ENCODE data around the gene FGFR4. TPM values are rescaled to one million over a fixed set of nuclear protein-coding genes. Genes with fewer than 3 reads are reported as not detected.

Gene FGFR4
- total RNA-seq, 4 donors from 2014 or later: 1.1 TPM; not detected in 2

GRCh38 chr5:177105691-177106476 is 19.2 kb downstream of the FGFR4 start:
- no peak for TF ChIP-seq CTCF (IDR thresholded peaks at IDR 0.05; ENCODE audit: low read depth)

GRCh38 chr5:177107159-177107558 is 20.4 kb downstream of the FGFR4 start:
- no peak for TF ChIP-seq CTCF (IDR thresholded peaks at IDR 0.05; ENCODE audit: low read depth)

- no peak for TF ChIP-seq CTCF (IDR thresholded peaks at IDR 0.05; ENCODE audit: low read depth)
Observed at GRCh38 chr5:177109810-177110209, 23.1 kb downstream of the FGFR4 start.

- no peak for TF ChIP-seq CTCF (IDR thresholded peaks at IDR 0.05; ENCODE audit: low read depth)
Observed at GRCh38 chr5:177111720-177112394, 25.1 kb downstream of the FGFR4 start.

- TF ChIP-seq CTCF (IDR thresholded peaks at IDR 0.05; ENCODE audit: low read depth): no peak
Observed at GRCh38 chr5:177112589-177113220, 26.0 kb downstream of the FGFR4 start.

- no peak for TF ChIP-seq CTCF (IDR thresholded peaks at IDR 0.05; ENCODE audit: low read depth)
Observed at GRCh38 chr5:177113566-177114424, 27.1 kb downstream of the FGFR4 start.
